GM20000 (cell line): ENCODE measurements around the gene ERLEC1.

ENCODE experiments used
- DNase-seq: peaks from one replicate; pipeline ENCODE4 v3.0.0; 2012; ENCODE audit warnings: low spot score
- TF ChIP-seq, protein P1 (sequence below): IDR thresholded peaks from 2 replicates; pipeline ENCODE4 v1.5.1; 2012; ENCODE audit warnings: mild to moderate bottlenecking, control low read depth; ENCODE audit errors: extremely low read depth, missing control alignments

Gene ERLEC1

GRCh38 chr2:53786705-53787613 is at the start of gene ERLEC1, which contains the start of gene ASB3:
ERLEC1 (plus strand) TSS chr2:53787044; CDS start chr2:53787211, 167 bp downstream.
ASB3 (minus strand) TSS chr2:53786953; CDS start chr2:53765572, 21,381 bp downstream.
- TF ChIP-seq, protein P1, sequence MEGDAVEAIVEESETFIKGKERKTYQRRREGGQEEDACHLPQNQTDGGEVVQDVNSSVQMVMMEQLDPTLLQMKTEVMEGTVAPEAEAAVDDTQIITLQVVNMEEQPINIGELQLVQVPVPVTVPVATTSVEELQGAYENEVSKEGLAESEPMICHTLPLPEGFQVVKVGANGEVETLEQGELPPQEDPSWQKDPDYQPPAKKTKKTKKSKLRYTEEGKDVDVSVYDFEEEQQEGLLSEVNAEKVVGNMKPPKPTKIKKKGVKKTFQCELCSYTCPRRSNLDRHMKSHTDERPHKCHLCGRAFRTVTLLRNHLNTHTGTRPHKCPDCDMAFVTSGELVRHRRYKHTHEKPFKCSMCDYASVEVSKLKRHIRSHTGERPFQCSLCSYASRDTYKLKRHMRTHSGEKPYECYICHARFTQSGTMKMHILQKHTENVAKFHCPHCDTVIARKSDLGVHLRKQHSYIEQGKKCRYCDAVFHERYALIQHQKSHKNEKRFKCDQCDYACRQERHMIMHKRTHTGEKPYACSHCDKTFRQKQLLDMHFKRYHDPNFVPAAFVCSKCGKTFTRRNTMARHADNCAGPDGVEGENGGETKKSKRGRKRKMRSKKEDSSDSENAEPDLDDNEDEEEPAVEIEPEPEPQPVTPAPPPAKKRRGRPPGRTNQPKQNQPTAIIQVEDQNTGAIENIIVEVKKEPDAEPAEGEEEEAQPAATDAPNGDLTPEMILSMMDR = no peak
- DNase-seq = peak; percentile 88

- DNase-seq = no peak
- TF ChIP-seq, protein P1 = no peak
Measured at GRCh38 chr2:53737091-53737490, 49.8 kb upstream of the ERLEC1 start.

DNA sequence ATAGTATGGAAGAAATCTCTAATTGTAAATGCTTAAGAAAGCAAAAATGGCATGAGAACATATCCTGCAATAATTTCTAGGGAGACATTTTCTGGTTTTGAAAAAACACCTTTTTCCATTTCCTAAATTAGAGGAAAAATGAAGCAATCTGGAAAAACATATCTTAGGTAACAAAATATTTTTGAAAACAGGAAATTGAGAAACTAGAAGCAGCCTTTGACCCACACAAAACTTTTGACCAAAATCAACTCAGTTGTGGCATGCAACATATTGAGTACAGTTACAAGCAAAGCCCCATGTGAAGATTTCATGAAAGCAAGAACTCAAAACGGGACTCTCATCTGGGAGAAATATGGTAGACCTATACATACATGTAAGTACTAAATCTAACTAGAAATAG is 47.8 kb upstream of the ERLEC1 start:
- TF ChIP-seq, protein P1 = no peak
- DNase-seq = no peak

DNA sequence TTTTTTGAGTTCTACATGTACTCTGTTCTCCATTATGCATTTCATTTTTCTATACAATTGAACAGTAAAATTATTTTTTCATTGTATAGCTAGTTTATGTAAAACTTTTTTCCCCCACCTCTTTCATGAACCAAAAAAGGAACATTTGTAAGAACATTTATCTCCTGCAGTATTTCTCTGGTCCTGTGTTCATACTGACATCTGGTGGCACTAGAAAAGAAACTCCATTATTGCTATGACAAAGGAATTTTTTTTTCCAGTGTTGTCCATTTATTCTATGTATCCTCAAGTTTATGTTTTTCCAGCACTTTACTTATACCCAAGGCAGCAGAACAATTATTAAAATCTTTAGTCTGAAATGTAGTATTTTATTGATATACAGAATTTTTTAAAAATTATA is 46.7 kb upstream of the ERLEC1 start:
- TF ChIP-seq, protein P1 = peak; percentile 8
- DNase-seq = no peak

GRCh38 chr2:53744395-53745065 is 42.3 kb upstream of the ERLEC1 start:
- DNase-seq = no peak
- TF ChIP-seq, protein P1 = no peak

DNA sequence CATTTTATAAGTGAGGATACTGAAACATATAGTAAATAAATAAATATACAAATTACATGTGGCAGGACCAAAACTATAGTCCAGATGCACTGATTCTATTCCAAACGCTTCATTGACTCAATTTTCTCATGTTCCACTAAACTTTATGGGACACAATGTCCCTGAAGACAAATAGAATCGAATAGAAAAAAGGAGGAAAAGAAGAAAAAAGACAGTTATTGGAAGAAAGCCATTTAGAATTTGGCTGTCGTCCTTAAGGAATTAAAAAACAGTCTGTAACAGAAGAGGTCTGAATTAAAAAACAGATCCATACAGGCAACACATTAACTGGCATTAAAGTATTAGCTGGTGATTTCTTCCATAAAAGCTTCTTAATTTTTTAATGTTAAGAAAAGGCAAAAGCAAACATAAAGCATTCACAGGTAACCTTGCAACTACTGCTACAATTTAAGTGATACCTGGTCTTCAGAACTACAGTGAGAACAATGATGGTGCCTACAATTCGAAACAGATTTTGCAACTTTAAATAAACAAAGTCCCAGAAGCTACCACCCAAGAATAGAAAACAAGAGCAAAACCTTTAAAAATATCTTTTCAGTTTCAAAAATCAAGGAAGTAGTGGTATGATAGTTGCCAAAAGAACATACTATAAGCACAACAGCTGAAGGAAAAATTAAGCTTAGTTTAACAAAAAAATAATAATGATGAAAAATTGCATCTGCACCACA is 36.6 kb upstream of the ERLEC1 start:
- DNase-seq = no peak
- TF ChIP-seq, protein P1 = no peak
